Breast epithelium (tissue), 4 donors: ENCODE data around the gene KRTAP5-3. TPM values are rescaled to one million over a fixed set of nuclear protein-coding genes. Genes with fewer than 3 reads are reported as not detected.

ENCODE experiments used
- DNase-seq, 2 donors: peaks; one replicate each; pipeline ENCODE4 v3.0.0-alpha.2; 2019; ENCODE audit warnings: low spot score in 2 of 2
- H3K27ac ChIP-seq, 2 donors: fragments of 200-600 bp; sonication (generic) in 1 of 2; one replicate each; pipeline ENCODE4 v1.5.1; 2016 to 2019; ENCODE audit warnings: mild to moderate bottlenecking in 1 of 2
- H3K27me3 ChIP-seq, 2 donors: fragments of 200-600 bp; sonication (generic) in 1 of 2; one replicate each; pipeline versions ENCODE4 v1.5.1 to v1.6.0; 2017 to 2019; ENCODE audit warnings: control low read depth in 1 of 2, mild to moderate bottlenecking in 1 of 2
- H3K36me3 ChIP-seq: fragments of 200-600 bp; one replicate; pipeline ENCODE4 v1.5.1; 2019
- H3K4me1 ChIP-seq, 2 donors: fragments of 200-600 bp; sonication (generic); one replicate each; pipeline ENCODE4 v1.5.1; 2016 to 2019; ENCODE audit warnings: control low read depth in 1 of 2
- H3K4me3 ChIP-seq, 3 donors: fragments of 200-600 bp; sonication (generic); 1 replicate in 2 of 3; 2 replicates in 1 of 3; pipeline ENCODE4 v1.5.1; 2016 to 2019; ENCODE audit warnings: mild to moderate bottlenecking in 3 of 3, moderate library complexity in 2 of 3
- H3K9me3 ChIP-seq, 2 donors: fragments of 200-600 bp; sonication (generic) in 1 of 2; one replicate each; pipeline ENCODE4 v1.5.1; 2016 to 2019; ENCODE audit warnings: control low read depth in 1 of 2
- CTCF ChIP-seq, 3 donors: fragments of 450-650 bp; IDR thresholded peaks; one replicate each; pipeline ENCODE4 v1.5.1; 2016 to 2017; ENCODE audit warnings: antibody characterized with exemption in 3 of 3, mild to moderate bottlenecking in 3 of 3, moderate library complexity in 3 of 3
- POLR2A ChIP-seq: fragments of 450-650 bp; IDR thresholded peaks from one replicate; pipeline ENCODE4 v1.6.1; 2016; ENCODE audit warnings: antibody characterized with exemption, mild to moderate bottlenecking, moderate library complexity
- POLR2AphosphoS5 ChIP-seq, 3 donors: sonication (generic); formaldehyde crosslinking; IDR thresholded peaks; one replicate each; pipeline ENCODE4 v1.6.1; 2017; ENCODE audit warnings: antibody characterized with exemption in 3 of 3
- intact Hi-C: fragments of 100-400 bp; cut with DNase I; formaldehyde crosslinking; loops from one replicate; pipeline ENCODE4 v1.15.1; 2023; ENCODE audit warnings: low total_unique reads
- total RNA-seq, 3 donors: library from RNA; depleted of rRNA; stranded (reverse); fragments of >200 nt; gene quantifications; one replicate each; pipeline ENCODE4 v1.1.0, GENCODE V29; 2016

The KRTAP5-3 gene
- total RNA-seq, 3 donors from 2014 or later: not detected

DNA sequence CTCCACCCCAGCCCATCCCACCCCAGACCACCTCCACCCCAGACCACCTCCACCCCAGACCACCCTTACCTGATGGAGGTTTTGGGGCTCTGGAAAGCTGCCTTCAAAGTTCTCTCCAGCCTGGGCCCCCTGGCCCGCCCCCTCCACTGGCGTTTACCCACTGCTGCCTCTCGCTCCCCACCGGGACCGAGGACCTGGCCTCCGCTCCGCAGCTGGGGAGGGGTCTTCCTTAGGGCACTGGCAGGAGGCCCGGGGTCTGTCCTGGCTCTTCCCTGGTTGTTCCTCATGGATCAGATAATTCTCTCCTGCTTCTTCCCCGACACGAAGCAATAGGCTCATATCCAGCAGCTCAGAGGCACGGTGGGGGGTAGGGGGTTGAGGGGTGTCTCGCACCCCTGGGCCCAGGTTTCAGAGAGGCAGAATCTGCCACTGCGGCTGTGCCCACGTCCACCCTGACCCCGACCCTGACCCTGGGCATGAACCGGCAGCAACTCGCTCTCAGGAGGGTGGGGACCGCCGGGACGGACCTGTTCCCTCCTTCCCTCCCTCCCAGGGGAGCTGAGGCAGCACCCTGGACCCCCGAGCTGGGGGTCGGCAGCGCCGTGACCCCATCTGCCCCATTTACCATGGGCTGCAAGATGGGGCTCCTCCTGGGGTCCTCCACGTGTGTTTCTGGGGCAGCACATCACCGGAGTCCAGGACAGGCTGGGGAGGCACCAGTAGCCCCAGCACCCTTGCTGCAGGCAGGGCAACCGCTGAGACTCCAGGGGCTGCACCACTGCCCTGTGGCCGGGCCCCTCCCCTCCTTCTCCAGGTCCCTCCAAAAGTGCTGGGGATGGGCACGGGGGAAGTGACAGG is 34.3 kb upstream of the KRTAP5-3 start:
- no peak overlapping the region for H3K4me3 ChIP-seq
- H3K4me1 ChIP-seq: no peaks in the 10 kb centered on the region
- DNase-seq: peak in 1 of 2 donors; percentile 45
- no peaks in the 10 kb centered on the region for H3K36me3 ChIP-seq
- TF ChIP-seq POLR2A: no peak
- TF ChIP-seq CTCF (IDR thresholded peaks at IDR 0.05): no peak
- no peak for TF ChIP-seq POLR2AphosphoS5 (IDR thresholded peaks at IDR 0.05)
- no peak overlapping the region for H3K27ac ChIP-seq
- intact Hi-C loops: no loop called here
- H3K9me3 ChIP-seq: no peaks in the 10 kb centered on the region
- H3K27me3 ChIP-seq: peaks cover 0 to 25% of the 10 kb centered on the region in 2 donors

DNA sequence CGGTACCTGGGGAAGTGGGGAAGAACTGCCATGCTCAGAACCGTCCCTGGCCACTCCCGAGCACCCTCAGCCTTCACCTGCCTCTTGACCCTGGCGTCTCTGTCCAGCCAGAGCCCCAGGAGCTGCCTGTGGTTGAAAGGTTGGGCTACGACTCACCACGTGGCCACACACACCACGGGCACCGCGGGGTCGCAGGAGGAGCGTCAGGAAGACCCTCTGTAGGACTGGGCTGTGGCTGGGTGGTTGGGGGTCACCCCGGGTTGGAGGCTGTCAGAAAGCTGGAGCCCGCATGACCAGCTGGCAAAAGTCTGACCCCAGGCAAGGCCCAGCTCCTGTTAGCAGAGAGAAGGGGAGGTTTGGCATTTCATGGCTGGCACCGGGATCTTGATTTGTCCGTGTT is 32.8 kb upstream of the KRTAP5-3 start:
- intact Hi-C loops: no loop called here
- DNase-seq: peak in 1 of 2 donors; percentile 33

DNA sequence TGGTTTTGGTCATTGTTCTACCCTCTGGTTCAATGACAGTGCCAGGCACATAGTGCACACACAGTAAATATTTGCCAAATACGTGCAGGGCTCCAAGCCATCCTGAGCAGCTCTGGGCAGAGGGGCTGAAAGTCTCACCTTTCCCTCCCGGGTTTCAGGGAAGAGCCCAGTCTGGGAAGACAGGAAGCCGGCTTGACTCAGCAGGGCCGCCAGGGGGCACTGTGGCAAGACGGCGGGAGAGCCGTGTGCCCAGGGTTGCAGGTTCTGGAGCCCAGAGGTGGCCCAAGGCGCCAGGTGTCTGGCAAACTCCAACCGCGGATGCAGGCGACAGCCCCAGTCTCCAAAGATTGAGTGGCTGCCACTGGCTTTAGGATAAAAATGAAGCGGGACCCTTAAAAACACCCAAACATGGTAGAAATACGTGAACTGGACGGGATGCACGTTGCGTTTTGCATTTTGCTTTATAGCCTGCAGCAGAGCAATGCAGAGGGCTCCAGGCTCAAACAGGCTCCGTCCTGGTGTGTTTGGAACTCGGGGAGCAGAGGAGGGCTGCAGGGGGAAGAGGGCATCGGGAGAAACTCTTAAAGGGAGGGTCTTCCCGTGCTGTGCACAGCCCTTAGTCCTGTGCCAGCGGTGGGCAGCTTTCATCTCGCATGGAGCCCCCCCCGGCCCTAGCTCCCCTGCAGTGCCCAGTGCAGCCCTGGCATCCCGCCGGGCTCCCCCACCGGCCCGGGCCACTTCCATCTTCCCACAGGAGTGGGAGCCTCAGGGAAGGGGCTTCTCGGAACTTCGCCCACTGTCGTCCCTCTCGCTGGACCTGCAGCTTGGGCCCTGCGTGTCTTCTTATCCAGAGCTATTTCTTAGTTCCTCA is 32.0 kb upstream of the KRTAP5-3 start:
- H3K9me3 ChIP-seq: no peaks in the 10 kb centered on the region
- intact Hi-C loops: no loop called here
- H3K4me1 ChIP-seq: no peaks in the 10 kb centered on the region
- DNase-seq: peak in 1 of 2 donors; percentile 25
- peaks cover 0 to 25% of the 10 kb centered on the region in 2 donors for H3K27me3 ChIP-seq
- H3K4me3 ChIP-seq: no peak overlapping the region
- H3K27ac ChIP-seq: no peak overlapping the region
- no peak for TF ChIP-seq POLR2A
- no peak for TF ChIP-seq POLR2AphosphoS5 (IDR thresholded peaks at IDR 0.05)
- peak in 2 of 3 donors; percentile 48 to 51 for TF ChIP-seq CTCF (IDR thresholded peaks at IDR 0.05)
- H3K36me3 ChIP-seq: no peaks in the 10 kb centered on the region

More for the DNA sequence above, 32.8 kb upstream of the KRTAP5-3 start:
- Histone ChIP-seq H3K27me3 (peaks cover 0 to 25% of the 10 kb centered on the region in 2 donors), H3K4me3 (no peak overlapping the region), H3K9me3 (no peaks in the 10 kb centered on the region), H3K27ac (no peak overlapping the region), H3K4me1 (no peaks in the 10 kb centered on the region), H3K36me3 (no peaks in the 10 kb centered on the region)
- TF ChIP-seq POLR2A (no peak), POLR2AphosphoS5 (IDR thresholded peaks at IDR 0.05) (no peak), CTCF (IDR thresholded peaks at IDR 0.05) (no peak)

GRCh38 chr11:1639666-1640065 is 31.4 kb upstream of the KRTAP5-3 start:
- Histone ChIP-seq H3K36me3 (no peaks in the 10 kb centered on the region), H3K27ac (no peak overlapping the region), H3K4me1 (no peaks in the 10 kb centered on the region), H3K27me3 (peaks cover 0 to 25% of the 10 kb centered on the region in 2 donors), H3K9me3 (no peaks in the 10 kb centered on the region), H3K4me3 (no peak overlapping the region)
- no peak for TF ChIP-seq POLR2A
- no peak for TF ChIP-seq CTCF (IDR thresholded peaks at IDR 0.05)
- TF ChIP-seq POLR2AphosphoS5 (IDR thresholded peaks at IDR 0.05): no peak
- intact Hi-C loops: loop anchor here (5.0 kb wide), 1 partner anchor 153 kb away; no protein-coding TSS in a partner anchor
- no peak for DNase-seq
